Measurements from ENCODE around the gene NAV2.
A peak's percentile ranks its signal among the peaks of the same experiment; 100 is the strongest.

- TF ChIP-seq POLR2A (IDR thresholded peaks at IDR 0.05) = no peak
- TF ChIP-seq CTCF (IDR thresholded peaks at IDR 0.05) = no peak
- peak in 1 of 2 donors; percentile 45 for TF ChIP-seq EP300 (IDR thresholded peaks at IDR 0.05)
Measured at GRCh38 chr11:19701421-19701820, 11.2 kb upstream of the NAV2 start.
